HG03280 (cell line): ENCODE measurements around the gene VEGFA.
"Not testable (repeated sequence)": the region's sequence is repeated elsewhere in the genome, so short reads cannot be mapped to it uniquely, and the experiment has no call there.

Source experiments
- ATAC-seq: cut with Tn5 transposase; IDR thresholded peaks from one replicate; pipeline ENCODE4 v1.9.1; 2021; ENCODE audit warnings: mild to moderate bottlenecking, moderate library complexity; ENCODE audit not compliant: unreplicated experiment

Gene VEGFA

DNA sequence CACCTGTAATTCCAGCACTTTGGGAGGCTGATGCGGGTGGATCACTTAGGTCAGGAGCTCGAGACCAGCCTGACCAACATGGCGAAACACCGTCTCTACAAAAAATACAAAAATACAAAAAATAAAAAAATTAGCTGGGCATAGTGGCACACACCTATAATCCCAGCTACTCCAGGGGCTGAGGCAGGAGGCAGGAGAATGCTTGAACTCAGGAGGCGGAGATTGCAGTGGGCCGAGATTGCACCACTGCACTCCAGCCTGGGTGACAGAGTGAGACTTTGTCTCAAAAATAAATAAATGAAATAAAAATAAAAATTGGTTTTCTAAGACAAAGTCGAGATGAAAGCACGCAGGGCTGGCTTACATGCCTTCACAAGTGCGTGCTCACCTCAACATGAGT, 49.0 kb downstream of the VEGFA start:
- not testable (repeated sequence) for ATAC-seq

DNA sequence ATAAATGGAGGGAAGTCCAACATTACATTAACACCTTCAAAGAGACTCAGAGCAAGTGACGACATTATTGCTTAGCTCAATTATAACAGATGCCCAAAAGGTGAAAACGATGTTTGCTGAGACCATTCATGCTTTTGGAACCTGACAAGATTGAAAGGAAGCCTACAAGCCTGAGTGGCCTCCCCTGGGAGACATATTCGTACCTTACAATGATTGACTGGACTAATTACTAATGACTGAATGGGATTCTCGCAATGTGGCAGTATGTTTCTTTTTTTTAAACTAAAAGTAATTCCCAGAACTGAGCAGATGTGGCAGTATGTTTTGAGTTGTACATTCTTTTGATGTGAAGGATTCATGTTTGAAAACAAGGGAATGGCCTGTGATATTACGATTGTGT, 49.9 kb downstream of the VEGFA start:
- ATAC-seq = no peak

DNA sequence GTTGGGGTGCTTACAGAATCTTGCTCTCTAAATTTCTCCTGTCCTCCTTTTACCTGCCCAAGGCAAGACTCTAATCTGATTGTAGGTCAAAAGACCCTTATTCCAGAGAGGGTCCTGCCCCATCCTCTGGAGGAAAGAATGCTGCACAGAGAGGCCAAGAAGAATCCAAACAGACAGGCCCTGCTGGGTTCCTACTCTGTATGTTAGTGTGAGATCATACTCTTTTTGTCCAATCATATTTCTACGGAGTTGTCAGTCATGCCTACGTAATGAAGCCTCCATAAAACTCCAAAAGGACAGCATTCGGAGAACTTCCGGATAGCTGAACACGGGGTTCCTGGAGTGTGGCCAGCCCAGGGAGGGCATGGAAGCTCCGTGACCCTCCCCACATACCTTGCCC, 50.5 kb downstream of the VEGFA start:
- ATAC-seq = no peak

DNA sequence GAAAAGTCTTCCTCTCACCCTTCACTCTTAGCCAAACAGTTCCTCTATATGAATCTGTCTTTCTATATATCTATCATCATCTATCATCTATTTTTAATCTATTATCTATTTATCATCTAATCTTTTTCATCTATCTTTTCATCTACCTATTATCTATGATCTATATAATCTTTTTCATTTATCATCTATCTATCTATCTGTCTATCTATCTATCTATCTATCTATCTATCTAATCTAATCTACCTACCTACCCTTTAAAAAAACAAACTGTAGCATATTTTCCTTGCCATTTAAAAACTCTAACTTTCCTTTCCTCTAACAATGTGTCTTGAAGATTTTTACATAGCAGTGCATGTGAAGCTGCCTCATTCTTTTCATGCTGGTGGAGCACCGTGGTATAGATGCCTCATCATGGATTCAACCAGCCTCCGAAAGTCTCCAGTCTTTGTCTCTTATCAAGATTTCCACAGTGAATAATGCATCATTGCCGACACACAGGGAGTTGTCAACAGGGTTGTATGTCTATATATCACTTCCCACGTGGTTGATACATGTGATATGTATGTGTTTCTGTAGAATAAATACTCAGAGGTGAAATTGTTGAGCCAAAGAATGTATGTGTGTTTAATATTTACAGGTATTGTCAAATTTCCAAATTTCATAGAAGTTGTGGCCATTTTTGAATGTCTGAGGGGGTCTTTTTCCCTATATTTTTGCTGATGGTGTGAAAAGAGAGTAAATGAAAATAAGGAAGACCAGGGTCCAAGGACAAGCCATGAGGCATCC, 51.3 kb downstream of the VEGFA start:
- ATAC-seq = no peak

DNA sequence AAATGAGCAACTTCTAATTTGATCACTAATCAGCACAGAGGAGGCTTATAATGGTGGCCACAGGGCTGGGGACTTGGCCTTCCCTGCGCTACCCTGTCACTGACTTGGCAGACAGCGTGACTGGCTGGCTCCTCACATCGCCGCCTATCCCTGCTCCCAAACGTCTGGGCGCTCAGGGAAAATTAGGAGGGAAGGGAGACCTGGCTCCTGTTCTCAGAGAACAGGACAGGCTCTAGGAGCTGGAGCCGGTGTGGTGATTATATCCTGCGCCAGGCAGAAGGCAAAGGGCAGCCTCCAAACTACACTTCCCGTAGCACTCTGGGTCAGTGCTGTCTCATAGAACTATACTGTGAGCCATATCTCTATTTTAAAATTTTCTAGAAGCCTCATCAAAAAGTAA, 53.4 kb downstream of the VEGFA start:
- no peak for ATAC-seq

DNA sequence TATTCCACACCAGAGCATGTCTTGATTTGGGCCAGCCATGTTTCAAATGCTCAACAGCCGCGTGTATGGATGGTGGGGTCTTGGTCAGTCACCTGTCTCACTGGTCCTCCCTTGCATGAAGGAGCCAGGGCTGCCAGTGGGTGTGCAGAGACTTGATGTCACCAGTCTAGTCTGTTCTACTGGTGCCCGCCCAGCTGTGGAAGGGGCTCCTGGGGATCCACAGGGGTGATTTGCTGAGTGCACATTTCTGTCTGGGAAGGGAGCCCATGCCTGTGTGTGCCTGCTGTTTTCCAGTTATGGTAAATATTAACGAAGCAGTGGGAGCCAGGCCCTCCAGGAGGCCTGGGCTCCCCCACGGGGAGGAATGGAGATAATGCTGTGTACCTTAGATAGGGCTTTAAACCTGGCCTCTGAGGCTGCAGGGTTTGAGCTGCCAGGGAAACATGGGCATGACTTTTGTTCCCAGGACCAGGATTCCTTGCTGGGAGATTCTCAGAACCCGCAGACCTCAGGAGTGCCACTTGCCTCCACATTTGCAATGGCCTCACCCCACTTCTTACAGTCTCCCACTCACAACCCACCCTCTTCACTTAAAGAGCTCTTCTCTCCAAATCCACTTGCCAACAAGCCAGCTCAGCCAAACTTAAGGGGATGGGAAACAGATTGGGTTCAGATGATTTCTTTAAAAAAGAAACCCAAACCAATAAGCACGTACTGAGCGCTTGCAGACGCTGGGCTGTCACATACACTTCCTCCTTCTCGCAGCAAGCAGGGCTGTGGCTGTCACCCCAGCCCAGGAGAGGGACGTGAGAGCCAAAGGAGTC, 54.1 kb downstream of the VEGFA start:
- ATAC-seq = no peak

DNA sequence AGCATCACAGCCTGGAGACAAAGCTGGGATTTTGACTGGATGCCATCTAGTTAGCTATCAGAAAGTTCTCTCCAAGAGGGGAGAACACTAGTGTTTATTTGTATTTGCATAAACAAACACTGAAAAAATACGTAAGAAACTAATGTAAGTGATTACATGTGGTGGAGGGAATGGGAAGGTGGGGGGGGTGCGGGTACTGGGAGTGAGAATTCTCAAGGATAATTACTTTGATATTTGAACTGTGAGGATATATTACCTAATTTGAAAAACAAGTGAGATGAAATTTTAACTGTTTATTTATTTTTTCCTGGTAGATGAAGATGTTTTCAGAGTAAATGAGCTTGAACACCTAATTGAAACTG, 54.7 kb downstream of the VEGFA start:
- ATAC-seq = no peak

DNA sequence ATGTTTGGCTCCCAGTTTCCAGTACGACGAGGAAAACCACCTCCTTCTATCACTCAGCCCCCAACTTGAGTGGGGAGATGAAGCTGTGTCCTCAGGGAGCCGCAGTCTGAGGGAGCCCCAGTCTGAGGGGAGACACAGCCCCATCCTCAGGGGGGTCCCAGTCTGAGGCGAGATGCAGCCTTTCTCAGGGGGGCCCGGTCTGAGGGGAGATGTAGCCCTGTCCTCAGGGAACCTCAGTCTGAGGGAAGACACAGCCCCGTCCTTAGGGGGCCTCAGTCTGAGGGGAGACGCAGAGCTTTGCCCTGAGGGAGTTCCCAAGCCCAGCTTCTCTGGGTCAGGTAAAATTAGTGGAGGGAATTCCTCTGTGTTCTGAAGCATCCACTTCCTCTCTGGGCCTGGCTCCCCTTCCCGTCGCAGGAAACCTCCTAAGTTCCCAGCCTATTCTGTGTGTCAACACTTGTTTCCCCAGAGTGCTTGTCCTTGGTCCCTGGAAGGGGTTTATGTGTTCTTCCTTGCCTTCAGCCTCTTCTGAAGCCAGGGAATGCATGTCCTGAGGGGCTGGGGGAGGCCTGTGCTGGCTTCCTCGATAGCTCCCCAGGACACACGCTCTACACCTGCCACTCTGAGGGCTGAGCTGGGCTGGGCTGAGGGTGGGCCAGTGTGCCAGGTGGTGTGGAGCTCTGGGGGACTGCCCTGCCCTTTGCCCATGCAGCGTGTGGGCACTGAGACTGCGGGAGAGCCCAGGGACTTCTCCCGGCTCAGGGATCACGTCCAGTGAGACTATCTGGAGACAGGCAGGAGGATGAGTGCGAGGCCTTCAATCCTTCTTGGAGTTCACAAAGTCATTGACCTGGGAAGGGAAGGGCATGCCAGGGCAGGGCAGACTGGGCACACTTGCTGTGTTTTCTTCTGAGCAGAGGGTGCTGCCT, 55.4 kb downstream of the VEGFA start:
- ATAC-seq = no peak

DNA sequence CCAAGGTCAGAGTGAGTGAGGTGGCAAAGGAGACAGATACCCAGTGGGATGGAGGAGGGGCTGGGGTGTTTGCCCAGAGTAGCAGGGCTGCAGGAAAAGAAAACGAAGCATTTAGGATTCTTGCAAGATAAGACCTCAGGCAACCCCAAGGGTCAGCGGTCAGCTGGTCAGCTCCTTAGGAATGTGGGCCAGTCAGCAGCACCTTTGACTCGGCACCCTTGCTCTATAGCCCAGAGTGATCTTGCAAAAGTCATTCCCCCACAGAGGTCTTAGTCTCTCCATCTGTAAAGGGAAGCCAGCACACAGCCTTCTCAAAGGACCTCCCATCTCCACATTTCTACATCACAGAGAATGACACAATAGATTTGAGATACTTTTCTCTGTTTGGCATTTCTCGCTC, 56.7 kb downstream of the VEGFA start:
- no peak for ATAC-seq

DNA sequence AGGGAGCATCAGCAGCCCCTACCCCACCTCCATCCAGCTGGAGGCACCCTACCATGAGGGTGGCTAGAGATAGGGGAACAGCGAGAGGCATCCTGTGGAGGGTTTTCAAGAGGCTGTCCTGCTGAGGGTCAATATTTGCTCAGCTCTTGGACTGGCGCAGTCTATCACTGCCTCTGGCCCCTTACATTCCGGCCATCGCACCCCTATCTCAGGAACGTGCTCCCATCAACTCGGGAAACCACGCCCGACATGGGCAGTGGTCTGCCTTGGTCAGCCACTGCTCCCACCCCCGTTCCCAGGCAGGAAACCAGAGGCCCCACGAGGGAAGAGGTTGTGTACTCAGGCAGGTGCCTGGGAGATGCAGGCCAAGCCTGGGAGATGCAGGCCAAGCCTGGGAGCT, 57.9 kb downstream of the VEGFA start:
- no peak for ATAC-seq

DNA sequence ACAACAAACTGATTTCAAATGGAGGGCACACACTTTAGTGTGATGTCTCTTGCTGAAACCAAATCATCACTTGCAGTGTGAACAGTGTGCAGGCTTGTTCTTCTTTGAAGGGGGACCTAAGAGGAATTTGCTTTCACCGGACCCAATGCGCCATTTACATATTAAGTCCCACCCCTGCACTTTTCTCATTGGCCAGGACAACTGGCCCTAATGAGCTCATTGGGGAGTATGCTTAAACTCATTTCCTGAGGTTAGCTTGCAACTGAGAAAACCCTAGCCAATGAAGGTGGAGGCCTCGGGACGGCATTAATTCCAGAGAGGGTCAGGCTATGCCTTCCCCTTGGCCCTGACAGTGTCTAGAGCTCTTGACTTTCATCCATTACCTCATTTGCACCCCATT, 58.7 kb downstream of the VEGFA start:
- no peak for ATAC-seq

DNA sequence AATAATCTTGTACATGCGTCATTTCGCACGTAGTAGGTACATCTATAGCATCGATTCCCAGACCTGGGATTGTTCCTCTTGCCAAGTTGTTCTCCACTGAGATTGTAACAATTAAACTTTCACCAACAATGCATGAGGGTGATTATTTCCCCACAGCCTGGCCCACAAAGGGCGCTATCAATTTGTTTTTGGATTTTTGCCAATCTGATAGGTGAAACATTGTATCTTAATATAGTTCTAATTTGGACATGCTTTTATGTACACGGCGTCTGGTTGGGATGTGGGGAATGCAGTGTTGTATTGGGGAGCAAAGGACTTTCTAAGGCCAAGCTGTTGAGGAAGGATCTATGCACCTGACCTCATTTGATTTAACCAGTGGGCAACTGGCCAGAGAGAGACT, 59.5 kb downstream of the VEGFA start:
- no peak for ATAC-seq

DNA sequence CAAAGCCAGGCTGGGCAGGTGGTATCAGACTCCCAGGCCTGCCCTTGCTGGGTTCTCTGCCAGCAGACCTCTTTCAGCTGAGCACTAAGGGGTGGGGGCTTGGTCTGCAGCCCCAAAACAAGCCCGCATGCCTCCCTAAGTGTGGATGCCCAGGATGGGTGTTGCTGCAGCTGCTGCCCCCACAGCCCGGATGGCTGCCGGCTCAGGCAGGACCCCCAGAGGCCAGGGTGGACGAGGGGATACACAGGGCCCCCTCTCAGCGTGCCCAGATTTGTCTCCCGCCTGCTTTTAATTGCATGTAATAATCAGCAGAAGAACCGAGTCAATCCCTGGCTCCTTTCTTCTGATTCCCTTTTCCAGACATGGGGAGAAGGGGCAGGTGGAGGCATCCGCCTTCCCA, 60.8 kb downstream of the VEGFA start:
- ATAC-seq = no peak

DNA sequence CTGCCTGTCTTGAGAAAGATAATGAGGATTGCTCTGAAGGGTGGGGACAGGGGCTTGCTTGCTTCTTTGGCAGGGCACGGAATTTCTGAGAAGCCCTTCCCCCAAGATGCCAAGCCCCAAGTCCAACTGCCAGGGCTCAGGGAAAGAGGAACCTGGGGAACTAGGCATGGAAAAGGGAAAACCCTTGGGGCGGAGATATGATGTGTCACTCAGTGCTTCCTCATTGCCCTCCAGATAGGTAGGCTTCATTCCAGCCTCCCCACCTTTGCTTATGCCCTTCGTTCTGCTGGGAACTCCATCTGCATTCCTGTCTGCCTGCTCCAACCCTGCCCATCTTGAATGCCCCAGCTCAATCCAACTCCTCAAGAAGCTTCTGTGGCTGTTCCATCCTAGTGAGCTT, 61.2 kb downstream of the VEGFA start:
- ATAC-seq = no peak

DNA sequence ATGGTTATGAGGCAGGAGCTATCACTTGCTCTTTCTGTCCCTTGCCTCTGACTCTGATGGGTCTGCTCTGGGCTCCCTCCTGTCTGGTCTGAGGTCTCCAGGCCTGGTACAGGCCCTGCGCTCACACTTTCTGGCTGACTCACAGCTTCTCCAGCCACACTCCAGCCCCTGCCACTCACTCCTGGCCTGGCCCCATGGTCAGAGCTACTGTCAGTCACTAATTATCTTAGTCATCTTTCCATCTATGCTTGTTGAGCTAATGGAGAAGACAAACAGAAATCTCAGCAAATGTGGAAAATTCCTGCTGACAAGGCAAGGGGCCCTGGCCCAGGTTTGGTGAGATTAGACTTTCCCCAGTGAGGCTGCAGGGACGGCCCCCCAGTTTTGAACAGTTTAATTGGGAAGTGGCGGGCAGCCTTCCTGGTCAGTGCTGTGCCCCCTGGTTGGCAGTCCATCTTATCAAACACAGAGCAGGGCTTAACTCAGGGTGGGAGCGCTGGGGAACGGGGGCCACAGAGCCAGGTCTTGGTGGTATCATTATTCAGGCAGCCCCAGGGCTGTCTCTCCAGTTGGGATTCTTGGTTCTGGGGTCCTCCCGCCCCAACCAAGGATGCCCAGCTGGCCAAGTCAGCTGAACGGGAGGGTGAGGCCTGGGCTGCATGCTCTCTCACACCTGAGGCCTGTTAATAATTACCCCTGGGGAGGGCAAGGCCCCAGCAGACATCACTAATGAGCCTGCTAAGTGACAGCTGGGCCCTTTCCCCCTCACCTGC, 63.4 kb downstream of the VEGFA start:
- no peak for ATAC-seq

DNA sequence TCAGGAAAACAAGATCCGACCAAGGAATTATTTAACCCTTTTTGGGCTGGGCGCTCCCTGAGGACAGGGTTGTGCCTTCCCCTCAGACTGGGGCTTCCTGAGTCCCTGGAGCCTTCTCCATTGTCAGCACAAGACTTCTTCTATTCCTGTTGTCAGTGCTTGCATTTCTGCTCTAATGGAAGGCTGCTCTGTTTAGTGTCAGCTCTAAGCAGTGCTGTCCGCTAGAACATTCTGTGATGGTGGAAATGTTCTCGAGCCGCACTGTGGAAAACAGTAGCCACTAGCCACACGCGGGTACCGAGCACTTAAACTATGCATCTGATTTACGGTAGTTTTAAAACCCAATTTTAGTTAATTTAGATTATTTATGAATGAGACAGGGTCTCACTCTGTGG, 64.0 kb downstream of the VEGFA start:
- no peak for ATAC-seq

DNA sequence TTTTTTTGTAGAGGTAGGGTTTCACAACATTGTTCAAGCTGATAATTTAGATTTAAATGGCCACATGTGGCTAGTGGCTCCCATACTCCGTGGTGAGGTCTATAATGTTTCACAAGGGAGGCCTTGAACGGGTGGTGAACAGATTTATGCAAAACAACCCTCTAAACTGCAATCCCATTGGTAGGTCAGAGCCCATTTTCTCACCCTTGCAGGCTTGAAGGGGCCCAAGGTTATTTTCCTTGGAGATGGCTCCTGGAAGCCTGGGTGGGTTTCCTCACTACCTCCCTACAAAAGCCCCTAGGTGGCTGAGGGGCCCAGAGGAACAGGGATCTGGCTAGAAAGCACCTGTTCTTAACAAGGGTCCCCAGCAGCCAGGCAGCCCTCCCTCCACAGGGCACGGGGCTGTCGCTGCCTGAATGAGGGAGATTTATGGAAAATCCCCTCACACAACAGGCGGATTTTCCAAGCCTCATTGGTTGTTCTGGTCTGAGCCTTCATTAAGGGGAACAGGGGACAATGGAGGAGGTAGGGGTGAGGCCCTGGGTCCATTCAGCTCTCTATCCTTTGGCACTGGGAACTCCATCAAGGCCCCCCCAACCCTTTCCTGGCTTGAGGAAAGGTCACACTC, 64.6 kb downstream of the VEGFA start:
- ATAC-seq = no peak

DNA sequence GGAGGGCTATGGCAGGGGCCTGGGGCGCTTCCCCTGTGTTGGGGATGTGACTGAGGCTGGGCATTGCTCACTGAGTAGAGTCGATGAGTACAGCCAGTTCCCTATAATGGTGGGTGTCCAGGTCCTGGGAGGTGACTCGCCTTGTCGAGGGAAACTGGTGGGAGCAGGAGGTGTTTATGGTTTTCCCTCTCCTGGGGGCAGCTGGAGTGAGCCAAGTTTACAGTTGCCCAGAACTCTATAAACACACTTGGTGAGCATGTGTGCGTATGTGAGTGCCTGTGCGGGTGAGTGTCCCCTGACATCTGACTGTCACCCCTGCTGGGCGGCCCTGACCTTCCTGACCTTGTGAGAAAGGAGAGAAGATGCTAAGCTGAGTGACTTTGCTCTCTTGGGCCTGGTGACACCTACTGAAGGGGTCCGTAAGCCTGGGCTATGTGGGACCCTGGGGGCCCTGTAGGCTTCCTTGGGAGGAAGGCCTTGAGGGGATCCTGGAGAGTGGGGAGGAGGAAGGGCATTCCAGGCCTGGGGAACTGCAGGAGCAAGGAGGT, 65.9 kb downstream of the VEGFA start:
- ATAC-seq = no peak
